ENCODE results near the gene SCRN1.
"Not testable (repeated sequence)": the region's sequence is repeated elsewhere in the genome, so short reads cannot be mapped to it uniquely, and the experiment has no call there.

The SCRN1 gene

DNA sequence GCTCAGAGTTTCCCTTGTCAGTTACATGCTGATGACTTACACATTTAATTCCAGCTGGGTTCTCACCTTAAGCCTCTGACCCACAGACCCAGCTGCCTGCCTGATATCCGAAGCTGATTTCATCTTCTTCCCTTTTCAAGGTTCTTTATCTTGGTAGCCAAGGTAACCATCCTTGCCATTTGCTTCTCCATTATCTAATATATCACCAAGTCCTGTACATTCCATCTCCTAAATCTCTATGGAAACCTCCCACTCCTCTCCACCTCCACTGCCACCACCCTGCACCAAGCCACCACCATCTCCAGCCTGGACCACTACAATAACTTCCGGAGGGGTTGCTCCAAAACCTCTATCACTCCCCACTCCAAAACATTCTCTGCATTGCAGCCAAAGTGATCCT, 19.9 kb downstream of the SCRN1 start:
- no peak for TF ChIP-seq CTCF (IDR thresholded peaks at IDR 0.05)
- H3K4me1 ChIP-seq = peaks cover 11% of the 10 kb centered on the region

DNA sequence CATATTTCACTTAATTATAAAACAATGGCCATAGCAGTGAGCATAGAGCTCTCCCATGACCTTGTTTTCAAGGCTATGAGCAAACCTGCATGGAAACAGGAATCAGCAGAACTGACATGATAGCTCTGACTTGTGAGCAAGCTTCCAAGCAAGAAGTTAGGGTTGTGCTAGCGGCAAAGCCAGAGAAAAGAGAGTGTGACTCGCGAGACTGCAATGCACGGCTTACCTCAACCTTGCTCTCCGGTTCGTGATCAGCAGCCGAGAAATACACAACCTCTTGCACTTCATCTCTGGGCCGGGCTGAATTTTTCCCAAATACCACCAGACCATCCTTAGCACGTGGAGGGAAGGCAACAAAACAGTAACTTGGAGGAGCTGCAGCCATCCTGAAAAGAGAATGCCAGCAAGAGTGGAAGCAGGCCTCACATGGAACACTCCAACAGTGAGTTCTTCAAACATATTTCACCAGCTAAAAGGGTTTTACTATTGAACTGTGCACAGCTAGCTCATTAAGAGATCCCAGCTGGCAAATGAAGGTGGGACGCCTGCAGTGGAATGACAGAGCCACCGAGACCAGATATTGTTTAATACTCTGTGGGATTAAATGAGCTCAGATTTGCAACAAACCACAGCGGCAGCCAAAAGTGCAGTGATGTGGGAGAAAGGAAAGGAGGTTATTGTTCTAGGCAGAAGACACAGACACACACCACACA, 20.8 kb downstream of the SCRN1 start:
- Histone ChIP-seq H3K27ac (no peak overlapping the region), H3K9me3 (ENCODE audit: control insufficient read depth, low read length) (no peaks in the 10 kb centered on the region), H3K4me3 (ENCODE audit: low read depth, low read length) (no peak overlapping the region), H3K9ac (no peak overlapping the region), H2AFZ (no peak overlapping the region), H3K27me3 (ENCODE audit: control insufficient read depth, insufficient read depth, low read length) (no peaks in the 10 kb centered on the region), H3K36me3 (ENCODE audit: control insufficient read depth, insufficient read depth, low read length) (no peaks in the 10 kb centered on the region), H3K4me2 (ENCODE audit: low read length) (no peak overlapping the region), H3K79me2 (peaks cover 5% of the 10 kb centered on the region), H3K4me1 (peaks cover 11% of the 10 kb centered on the region)
- no peak for TF ChIP-seq CTCF (IDR thresholded peaks at IDR 0.05)

More for the DNA sequence above, 19.9 kb downstream of the SCRN1 start:
- Histone ChIP-seq H2AFZ (no peak overlapping the region), H3K4me2 (ENCODE audit: low read length) (no peak overlapping the region), H3K4me3 (ENCODE audit: low read depth, low read length) (no peak overlapping the region), H3K79me2 (peaks cover 5% of the 10 kb centered on the region), H3K27me3 (ENCODE audit: control insufficient read depth, insufficient read depth, low read length) (no peaks in the 10 kb centered on the region), H3K36me3 (ENCODE audit: control insufficient read depth, insufficient read depth, low read length) (no peaks in the 10 kb centered on the region), H3K27ac (no peak overlapping the region), H3K9ac (no peak overlapping the region), H3K9me3 (ENCODE audit: control insufficient read depth, low read length) (no peaks in the 10 kb centered on the region)

GRCh38 chr7:29965030-29965429, 24.6 kb downstream of the SCRN1 start:
- Histone ChIP-seq H3K27ac (no peak overlapping the region), H2AFZ (no peak overlapping the region), H3K9me3 (ENCODE audit: control insufficient read depth, low read length) (no peaks in the 10 kb centered on the region), H3K79me2 (peaks cover 4% of the 10 kb centered on the region), H3K36me3 (ENCODE audit: control insufficient read depth, insufficient read depth, low read length) (no peaks in the 10 kb centered on the region), H3K27me3 (ENCODE audit: control insufficient read depth, insufficient read depth, low read length) (no peaks in the 10 kb centered on the region), H3K4me1 (peaks cover 2% of the 10 kb centered on the region), H3K9ac (no peak overlapping the region), H3K4me3 (ENCODE audit: low read depth, low read length) (no peak overlapping the region), H3K4me2 (ENCODE audit: low read length) (no peak overlapping the region)
- TF ChIP-seq CTCF (IDR thresholded peaks at IDR 0.05) = no peak

- no peak overlapping the region for H3K9ac ChIP-seq
- no peaks in the 10 kb centered on the region for H3K27me3 ChIP-seq (ENCODE audit: control insufficient read depth, insufficient read depth, low read length)
- H3K4me3 ChIP-seq (ENCODE audit: low read depth, low read length) = no peak overlapping the region
- H3K79me2 ChIP-seq = peaks cover 6% of the 10 kb centered on the region
- no peaks in the 10 kb centered on the region for H3K36me3 ChIP-seq (ENCODE audit: control insufficient read depth, insufficient read depth, low read length)
- no peak overlapping the region for H2AFZ ChIP-seq
- no peak for TF ChIP-seq CTCF (IDR thresholded peaks at IDR 0.05)
- H3K4me2 ChIP-seq (ENCODE audit: low read length) = no peak overlapping the region
- no peak overlapping the region for H3K27ac ChIP-seq
- no peaks in the 10 kb centered on the region for H3K9me3 ChIP-seq (ENCODE audit: control insufficient read depth, low read length)
- no peaks in the 10 kb centered on the region for H3K4me1 ChIP-seq
Observed at GRCh38 chr7:29962035-29962434, 27.6 kb downstream of the SCRN1 start.

GRCh38 chr7:29961611-29962010, 28.0 kb downstream of the SCRN1 start:
- not testable (repeated sequence) for H3K4me3 ChIP-seq (ENCODE audit: low read depth, low read length); H3K36me3 ChIP-seq (ENCODE audit: control insufficient read depth, insufficient read depth, low read length); H3K27me3 ChIP-seq (ENCODE audit: control insufficient read depth, insufficient read depth, low read length); H3K79me2 ChIP-seq; H2AFZ ChIP-seq; H3K4me1 ChIP-seq; H3K4me2 ChIP-seq (ENCODE audit: low read length); H3K9me3 ChIP-seq (ENCODE audit: control insufficient read depth, low read length); H3K27ac ChIP-seq; H3K9ac ChIP-seq
